HEK293 (cell line): Measurements from ENCODE around the gene ANAPC5.

Experiments
- HOXA7 ChIP-seq: sonication (generic); formaldehyde crosslinking; IDR thresholded peaks from 2 replicates; pipeline ENCODE4 v1.8.1; 2022; ENCODE audit warnings: missing genetic modification reagents, borderline replicate concordance
- KLF9 ChIP-seq: fragments of 450-650 bp; formaldehyde crosslinking; IDR thresholded peaks from 2 replicates; pipeline ENCODE4 v1.5.1; 2016; ENCODE audit warnings: missing biosample characterization, missing genetic modification characterization, low read depth
- ZEB2 ChIP-seq: fragments of 450-650 bp; formaldehyde crosslinking; IDR thresholded peaks from 2 replicates; pipeline ENCODE4 v1.5.1; 2016; ENCODE audit warnings: missing biosample characterization, missing genetic modification characterization
- ZNF175 ChIP-seq: fragments of 450-650 bp; formaldehyde crosslinking; IDR thresholded peaks from 2 replicates; pipeline ENCODE4 v1.5.1; 2016; ENCODE audit warnings: missing biosample characterization, missing genetic modification characterization
- ZNF184 ChIP-seq: fragments of 450-650 bp; IDR thresholded peaks from 2 replicates; pipeline ENCODE4 v1.5.1; 2018; ENCODE audit warnings: missing biosample characterization, mild to moderate bottlenecking, missing genetic modification characterization
- TF ChIP-seq, protein P1 (sequence below): fragments of 450-650 bp; formaldehyde crosslinking; IDR thresholded peaks from 2 replicates; pipeline ENCODE4 v1.5.1; 2016; ENCODE audit warnings: missing biosample characterization, missing genetic modification characterization
- TF ChIP-seq, protein P2 (sequence below): fragments of 450-650 bp; IDR thresholded peaks from 2 replicates; pipeline ENCODE4 v1.5.1; 2018; ENCODE audit warnings: missing biosample characterization, mild to moderate bottlenecking, missing genetic modification characterization
- TF ChIP-seq, protein P3 (sequence below): fragments of 450-650 bp; formaldehyde crosslinking; IDR thresholded peaks from 2 replicates; pipeline ENCODE4 v1.5.1; 2016; ENCODE audit warnings: missing biosample characterization, missing genetic modification characterization

DNA sequence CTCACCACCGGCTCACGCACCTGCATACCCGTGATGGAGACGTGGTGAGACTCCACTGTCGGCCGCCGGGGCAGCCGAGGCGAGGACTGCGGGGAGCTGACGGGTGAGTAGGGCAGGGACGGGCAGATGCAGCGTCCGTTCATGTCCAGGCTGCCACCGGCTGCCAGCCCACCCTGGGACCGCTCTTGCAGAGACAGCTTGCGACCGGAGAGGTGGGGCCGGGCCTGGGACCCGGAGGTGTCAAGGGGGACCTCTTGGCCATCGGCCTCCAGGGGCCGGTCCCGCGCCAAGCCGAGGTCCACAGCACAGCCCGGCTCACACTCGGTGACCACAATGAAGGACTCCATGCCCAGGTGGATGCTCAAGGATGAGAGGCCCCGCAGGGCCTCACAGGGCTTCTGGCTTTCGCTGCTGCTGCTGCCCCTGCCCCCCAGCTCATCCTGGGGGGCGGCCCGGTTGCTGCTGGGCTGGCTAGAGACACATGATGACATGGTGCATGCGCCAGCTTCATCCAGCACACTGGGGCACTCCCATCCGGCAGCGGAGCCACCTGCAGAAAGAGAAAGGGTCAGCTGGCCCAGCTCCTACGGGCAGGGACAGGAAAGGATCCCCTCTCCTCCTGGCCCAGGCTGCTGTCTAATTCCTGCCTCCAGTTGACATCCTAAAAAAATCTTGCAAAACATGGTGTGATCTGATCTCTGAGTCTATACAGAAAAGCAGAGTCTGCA lies 78.0 kb downstream of the ANAPC5 start:
- no peak for TF ChIP-seq ZNF184 (tag by site-specific recombination)
- no peak for TF ChIP-seq HOXA7
- no peak for TF ChIP-seq ZEB2 (tag by site-specific recombination)
- no peak for TF ChIP-seq ZNF175 (tag by site-specific recombination)
- TF ChIP-seq, protein P1, sequence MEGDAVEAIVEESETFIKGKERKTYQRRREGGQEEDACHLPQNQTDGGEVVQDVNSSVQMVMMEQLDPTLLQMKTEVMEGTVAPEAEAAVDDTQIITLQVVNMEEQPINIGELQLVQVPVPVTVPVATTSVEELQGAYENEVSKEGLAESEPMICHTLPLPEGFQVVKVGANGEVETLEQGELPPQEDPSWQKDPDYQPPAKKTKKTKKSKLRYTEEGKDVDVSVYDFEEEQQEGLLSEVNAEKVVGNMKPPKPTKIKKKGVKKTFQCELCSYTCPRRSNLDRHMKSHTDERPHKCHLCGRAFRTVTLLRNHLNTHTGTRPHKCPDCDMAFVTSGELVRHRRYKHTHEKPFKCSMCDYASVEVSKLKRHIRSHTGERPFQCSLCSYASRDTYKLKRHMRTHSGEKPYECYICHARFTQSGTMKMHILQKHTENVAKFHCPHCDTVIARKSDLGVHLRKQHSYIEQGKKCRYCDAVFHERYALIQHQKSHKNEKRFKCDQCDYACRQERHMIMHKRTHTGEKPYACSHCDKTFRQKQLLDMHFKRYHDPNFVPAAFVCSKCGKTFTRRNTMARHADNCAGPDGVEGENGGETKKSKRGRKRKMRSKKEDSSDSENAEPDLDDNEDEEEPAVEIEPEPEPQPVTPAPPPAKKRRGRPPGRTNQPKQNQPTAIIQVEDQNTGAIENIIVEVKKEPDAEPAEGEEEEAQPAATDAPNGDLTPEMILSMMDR (tag by site-specific recombination) = no peak
- TF ChIP-seq, protein P2, sequence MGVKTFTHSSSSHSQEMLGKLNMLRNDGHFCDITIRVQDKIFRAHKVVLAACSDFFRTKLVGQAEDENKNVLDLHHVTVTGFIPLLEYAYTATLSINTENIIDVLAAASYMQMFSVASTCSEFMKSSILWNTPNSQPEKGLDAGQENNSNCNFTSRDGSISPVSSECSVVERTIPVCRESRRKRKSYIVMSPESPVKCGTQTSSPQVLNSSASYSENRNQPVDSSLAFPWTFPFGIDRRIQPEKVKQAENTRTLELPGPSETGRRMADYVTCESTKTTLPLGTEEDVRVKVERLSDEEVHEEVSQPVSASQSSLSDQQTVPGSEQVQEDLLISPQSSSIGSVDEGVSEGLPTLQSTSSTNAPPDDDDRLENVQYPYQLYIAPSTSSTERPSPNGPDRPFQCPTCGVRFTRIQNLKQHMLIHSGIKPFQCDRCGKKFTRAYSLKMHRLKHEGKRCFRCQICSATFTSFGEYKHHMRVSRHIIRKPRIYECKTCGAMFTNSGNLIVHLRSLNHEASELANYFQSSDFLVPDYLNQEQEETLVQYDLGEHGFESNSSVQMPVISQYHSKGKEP (tag by site-specific recombination) = no peak
- TF ChIP-seq, protein P3, sequence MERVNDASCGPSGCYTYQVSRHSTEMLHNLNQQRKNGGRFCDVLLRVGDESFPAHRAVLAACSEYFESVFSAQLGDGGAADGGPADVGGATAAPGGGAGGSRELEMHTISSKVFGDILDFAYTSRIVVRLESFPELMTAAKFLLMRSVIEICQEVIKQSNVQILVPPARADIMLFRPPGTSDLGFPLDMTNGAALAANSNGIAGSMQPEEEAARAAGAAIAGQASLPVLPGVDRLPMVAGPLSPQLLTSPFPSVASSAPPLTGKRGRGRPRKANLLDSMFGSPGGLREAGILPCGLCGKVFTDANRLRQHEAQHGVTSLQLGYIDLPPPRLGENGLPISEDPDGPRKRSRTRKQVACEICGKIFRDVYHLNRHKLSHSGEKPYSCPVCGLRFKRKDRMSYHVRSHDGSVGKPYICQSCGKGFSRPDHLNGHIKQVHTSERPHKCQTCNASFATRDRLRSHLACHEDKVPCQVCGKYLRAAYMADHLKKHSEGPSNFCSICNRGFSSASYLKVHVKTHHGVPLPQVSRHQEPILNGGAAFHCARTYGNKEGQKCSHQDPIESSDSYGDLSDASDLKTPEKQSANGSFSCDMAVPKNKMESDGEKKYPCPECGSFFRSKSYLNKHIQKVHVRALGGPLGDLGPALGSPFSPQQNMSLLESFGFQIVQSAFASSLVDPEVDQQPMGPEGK = no peak
- no peak for TF ChIP-seq KLF9 (tag by site-specific recombination)
